ENCODE measurements around the gene OR6K2. TPM values are rescaled to one million over a fixed set of nuclear protein-coding genes. Genes with fewer than 3 reads are reported as not detected.

Gene OR6K2, protein sequence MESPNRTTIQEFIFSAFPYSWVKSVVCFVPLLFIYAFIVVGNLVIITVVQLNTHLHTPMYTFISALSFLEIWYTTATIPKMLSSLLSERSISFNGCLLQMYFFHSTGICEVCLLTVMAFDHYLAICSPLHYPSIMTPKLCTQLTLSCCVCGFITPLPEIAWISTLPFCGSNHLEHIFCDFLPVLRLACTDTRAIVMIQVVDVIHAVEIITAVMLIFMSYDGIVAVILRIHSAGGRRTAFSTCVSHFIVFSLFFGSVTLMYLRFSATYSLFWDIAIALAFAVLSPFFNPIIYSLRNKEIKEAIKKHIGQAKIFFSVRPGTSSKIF
- not detected in 2 replicates for total RNA-seq
- long read RNA-seq = 0 reads

DNA sequence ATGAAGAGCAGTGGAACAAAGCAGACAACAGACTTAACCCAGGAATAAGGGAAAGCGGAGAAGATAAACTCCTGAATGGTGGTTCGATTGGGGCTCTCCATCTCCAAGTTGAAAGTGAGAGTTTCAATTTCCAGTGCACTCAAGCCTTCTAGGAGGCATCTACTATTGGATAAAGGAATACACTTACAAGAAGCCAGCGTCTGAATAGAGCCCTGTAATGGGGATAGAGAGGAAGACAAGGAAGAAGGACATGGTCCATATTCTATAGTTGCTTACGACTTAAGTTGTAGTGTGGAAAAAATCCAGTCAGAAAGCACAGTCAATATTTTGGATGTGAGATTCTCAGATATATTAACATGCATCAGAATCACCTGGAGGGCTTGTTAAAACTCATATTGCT, at the start of gene OR6K2:
Gene OR6K2, minus strand, starts transcription at position 101 of the 400 bp plus-strand sequence. Its CDS starts 0 bp downstream, at position 101.
- TF ChIP-seq, protein P1, sequence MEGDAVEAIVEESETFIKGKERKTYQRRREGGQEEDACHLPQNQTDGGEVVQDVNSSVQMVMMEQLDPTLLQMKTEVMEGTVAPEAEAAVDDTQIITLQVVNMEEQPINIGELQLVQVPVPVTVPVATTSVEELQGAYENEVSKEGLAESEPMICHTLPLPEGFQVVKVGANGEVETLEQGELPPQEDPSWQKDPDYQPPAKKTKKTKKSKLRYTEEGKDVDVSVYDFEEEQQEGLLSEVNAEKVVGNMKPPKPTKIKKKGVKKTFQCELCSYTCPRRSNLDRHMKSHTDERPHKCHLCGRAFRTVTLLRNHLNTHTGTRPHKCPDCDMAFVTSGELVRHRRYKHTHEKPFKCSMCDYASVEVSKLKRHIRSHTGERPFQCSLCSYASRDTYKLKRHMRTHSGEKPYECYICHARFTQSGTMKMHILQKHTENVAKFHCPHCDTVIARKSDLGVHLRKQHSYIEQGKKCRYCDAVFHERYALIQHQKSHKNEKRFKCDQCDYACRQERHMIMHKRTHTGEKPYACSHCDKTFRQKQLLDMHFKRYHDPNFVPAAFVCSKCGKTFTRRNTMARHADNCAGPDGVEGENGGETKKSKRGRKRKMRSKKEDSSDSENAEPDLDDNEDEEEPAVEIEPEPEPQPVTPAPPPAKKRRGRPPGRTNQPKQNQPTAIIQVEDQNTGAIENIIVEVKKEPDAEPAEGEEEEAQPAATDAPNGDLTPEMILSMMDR (IDR thresholded peaks at IDR 0.05; ENCODE audit: unreplicated experiment) = no peak
- H3K27ac Mint-ChIP-seq = no peak within 1 kb of the TSS
- H3K9me3 Mint-ChIP-seq (ENCODE audit: low read depth) = no peaks in the 10 kb centered on the region
- H3K4me1 Mint-ChIP-seq (ENCODE audit: low read depth) = no peaks in the 10 kb centered on the region
- H3K4me3 Mint-ChIP-seq (ENCODE audit: low read depth) = no peak within 1 kb of the TSS
- H3K27me3 Mint-ChIP-seq = peaks cover 4% of the 10 kb centered on the region
- no peaks in the 10 kb centered on the region for H3K36me3 Mint-ChIP-seq (ENCODE audit: insufficient read depth)
- no peak for DNase-seq (ENCODE audit: low spot score, unreplicated experiment)

DNA sequence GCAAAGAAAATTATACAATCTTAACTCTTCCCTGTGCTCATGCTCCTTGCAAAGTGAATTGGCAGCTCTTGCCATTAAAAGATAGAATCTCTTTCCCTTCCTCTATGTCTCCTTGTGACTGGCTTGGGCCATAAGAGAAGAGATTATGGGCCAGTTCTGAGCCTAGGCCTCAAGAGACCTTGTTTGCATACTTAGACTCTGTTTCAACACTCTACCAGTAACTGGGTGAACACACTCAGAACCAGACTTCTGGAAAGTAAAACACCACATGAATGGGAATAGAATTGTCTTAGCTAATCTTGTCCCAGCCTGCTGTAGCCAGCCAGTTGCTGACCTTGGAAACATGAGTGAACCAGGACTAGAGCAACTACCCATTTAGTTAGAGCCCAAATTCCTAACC, 35.4 kb upstream of the OR6K2 start:
- no peaks in the 10 kb centered on the region for H3K9me3 Mint-ChIP-seq (ENCODE audit: low read depth)
- H3K27ac Mint-ChIP-seq = no peak overlapping the region
- H3K36me3 Mint-ChIP-seq (ENCODE audit: insufficient read depth) = no peaks in the 10 kb centered on the region
- DNase-seq (ENCODE audit: low spot score, unreplicated experiment) = no peak
- no peaks in the 10 kb centered on the region for H3K4me1 Mint-ChIP-seq (ENCODE audit: low read depth)
- H3K27me3 Mint-ChIP-seq = no peaks in the 10 kb centered on the region
- no peak overlapping the region for H3K4me3 Mint-ChIP-seq (ENCODE audit: low read depth)
- TF ChIP-seq, protein P1 (IDR thresholded peaks at IDR 0.05; ENCODE audit: unreplicated experiment) = no peak

DNA sequence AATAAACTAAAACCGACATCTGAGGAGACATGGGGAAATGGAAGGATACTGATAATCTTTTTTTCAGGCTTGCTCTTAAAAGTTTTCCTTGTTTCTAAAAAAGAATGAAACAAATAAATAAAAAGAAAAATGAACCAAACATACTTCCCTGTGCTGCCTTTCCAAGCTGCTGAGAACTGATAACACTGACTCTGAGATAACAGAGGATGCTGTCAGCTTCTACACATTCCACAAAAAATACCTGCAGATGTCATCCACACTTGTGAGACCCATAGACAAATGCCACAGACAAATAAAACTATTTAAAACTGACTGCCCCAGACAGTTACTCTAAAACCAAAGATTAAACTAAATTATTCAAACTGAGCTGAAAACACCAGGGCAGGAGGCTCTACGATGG, 32.1 kb upstream of the OR6K2 start:
- Mint-ChIP-seq H3K4me3 (ENCODE audit: low read depth) (no peak overlapping the region), H3K27me3 (peaks cover 4% of the 10 kb centered on the region), H3K36me3 (ENCODE audit: insufficient read depth) (no peaks in the 10 kb centered on the region), H3K27ac (no peak overlapping the region), H3K9me3 (ENCODE audit: low read depth) (no peaks in the 10 kb centered on the region), H3K4me1 (ENCODE audit: low read depth) (no peaks in the 10 kb centered on the region)
- no peak for DNase-seq (ENCODE audit: low spot score, unreplicated experiment)
- TF ChIP-seq, protein P1 (IDR thresholded peaks at IDR 0.05; ENCODE audit: unreplicated experiment) = no peak

DNA sequence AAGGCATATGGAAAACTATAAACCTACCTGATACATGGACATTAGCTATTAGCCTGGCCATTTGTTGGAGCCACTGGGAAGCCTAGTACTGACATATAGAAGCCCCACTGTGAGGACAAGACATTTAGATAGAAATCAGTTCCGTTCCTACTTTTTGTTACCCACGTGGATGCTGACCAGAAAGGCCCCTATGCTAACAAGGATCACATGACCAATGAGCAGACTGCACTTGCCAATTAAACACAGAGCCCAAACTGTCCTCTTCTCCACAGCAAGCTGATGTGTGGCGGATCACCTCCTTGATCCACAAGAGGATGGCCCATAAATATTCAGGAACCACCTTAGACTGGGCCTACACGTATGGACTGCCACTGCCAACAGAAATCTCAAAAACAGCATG, 31.3 kb upstream of the OR6K2 start:
- Mint-ChIP-seq H3K4me1 (ENCODE audit: low read depth) (peaks cover 2% of the 10 kb centered on the region), H3K4me3 (ENCODE audit: low read depth) (no peak overlapping the region), H3K36me3 (ENCODE audit: insufficient read depth) (no peaks in the 10 kb centered on the region), H3K27ac (no peak overlapping the region), H3K9me3 (ENCODE audit: low read depth) (no peaks in the 10 kb centered on the region), H3K27me3 (peaks cover 4% of the 10 kb centered on the region)
- no peak for DNase-seq (ENCODE audit: low spot score, unreplicated experiment)
- TF ChIP-seq, protein P1 (IDR thresholded peaks at IDR 0.05; ENCODE audit: unreplicated experiment) = no peak

DNA sequence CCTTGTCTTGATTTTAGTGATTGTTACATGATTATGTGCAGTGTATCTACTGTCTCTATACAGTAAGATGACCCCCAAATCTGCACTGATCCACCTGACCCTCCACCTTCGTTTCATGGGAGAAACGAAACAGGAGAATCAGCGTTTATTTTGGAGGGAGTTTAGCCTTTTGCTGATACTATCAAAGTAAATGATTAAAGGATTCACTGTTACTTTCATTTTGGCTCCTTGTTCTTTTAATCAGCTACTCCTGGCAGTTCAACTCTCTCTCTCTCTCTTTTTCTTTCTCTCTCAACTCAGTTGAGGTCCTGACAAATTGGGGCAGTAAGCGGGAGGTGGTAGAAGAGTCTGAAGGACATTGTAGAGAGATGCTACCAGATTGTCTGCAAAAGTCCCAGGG, 30.0 kb upstream of the OR6K2 start:
- Mint-ChIP-seq H3K36me3 (ENCODE audit: insufficient read depth) (no peaks in the 10 kb centered on the region), H3K4me3 (ENCODE audit: low read depth) (no peak overlapping the region), H3K27me3 (peaks cover 4% of the 10 kb centered on the region), H3K4me1 (ENCODE audit: low read depth) (peaks cover 2% of the 10 kb centered on the region), H3K27ac (no peak overlapping the region), H3K9me3 (ENCODE audit: low read depth) (no peaks in the 10 kb centered on the region)
- TF ChIP-seq, protein P1 (IDR thresholded peaks at IDR 0.05; ENCODE audit: unreplicated experiment) = no peak
- DNase-seq (ENCODE audit: low spot score, unreplicated experiment) = no peak

All from progenitor cell of endocrine pancreas (in vitro differentiated cells).